Gastroesophageal sphincter (tissue), 3 donors: ENCODE data around the gene APOB.

Experiments
- EP300 ChIP-seq: sonication (generic); formaldehyde crosslinking; IDR thresholded peaks from one replicate; pipeline ENCODE4 v1.6.1; 2017; ENCODE audit warnings: antibody characterized with exemption, mild to moderate bottlenecking
- POLR2A ChIP-seq, 2 donors: fragments of 450-650 bp; IDR thresholded peaks; one replicate each; pipeline ENCODE4 v1.6.1; 2017; ENCODE audit warnings: antibody characterized with exemption in 2 of 2, mild to moderate bottlenecking in 2 of 2, moderate library complexity in 1 of 2
- POLR2AphosphoS5 ChIP-seq: sonication (generic); formaldehyde crosslinking; IDR thresholded peaks from one replicate; pipeline ENCODE4 v1.6.1; 2017; ENCODE audit warnings: antibody characterized with exemption
- TF ChIP-seq, protein P1 (sequence below), 4 experiments: fragments of 200-600 bp in 2 of 4; fragments of 450-650 bp in 2 of 4; sonication (generic) in 1 of 4; IDR thresholded peaks; one replicate each; pipeline ENCODE4 v1.5.1; 2017 to 2019; ENCODE audit warnings: antibody characterized with exemption in 4 of 4, mild to moderate bottlenecking in 2 of 4, moderate library complexity in 2 of 4

GRCh38 chr2:20982861-20983260, 61.0 kb downstream of the APOB start:
- TF ChIP-seq, protein P1, sequence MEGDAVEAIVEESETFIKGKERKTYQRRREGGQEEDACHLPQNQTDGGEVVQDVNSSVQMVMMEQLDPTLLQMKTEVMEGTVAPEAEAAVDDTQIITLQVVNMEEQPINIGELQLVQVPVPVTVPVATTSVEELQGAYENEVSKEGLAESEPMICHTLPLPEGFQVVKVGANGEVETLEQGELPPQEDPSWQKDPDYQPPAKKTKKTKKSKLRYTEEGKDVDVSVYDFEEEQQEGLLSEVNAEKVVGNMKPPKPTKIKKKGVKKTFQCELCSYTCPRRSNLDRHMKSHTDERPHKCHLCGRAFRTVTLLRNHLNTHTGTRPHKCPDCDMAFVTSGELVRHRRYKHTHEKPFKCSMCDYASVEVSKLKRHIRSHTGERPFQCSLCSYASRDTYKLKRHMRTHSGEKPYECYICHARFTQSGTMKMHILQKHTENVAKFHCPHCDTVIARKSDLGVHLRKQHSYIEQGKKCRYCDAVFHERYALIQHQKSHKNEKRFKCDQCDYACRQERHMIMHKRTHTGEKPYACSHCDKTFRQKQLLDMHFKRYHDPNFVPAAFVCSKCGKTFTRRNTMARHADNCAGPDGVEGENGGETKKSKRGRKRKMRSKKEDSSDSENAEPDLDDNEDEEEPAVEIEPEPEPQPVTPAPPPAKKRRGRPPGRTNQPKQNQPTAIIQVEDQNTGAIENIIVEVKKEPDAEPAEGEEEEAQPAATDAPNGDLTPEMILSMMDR (IDR thresholded peaks at IDR 0.05) = no peak
- TF ChIP-seq POLR2A (IDR thresholded peaks at IDR 0.05) (no peak), POLR2AphosphoS5 (no peak), EP300 (no peak)
